ENCODE results near the gene SASH1. TPM values are rescaled to one million over a fixed set of nuclear protein-coding genes. Genes with fewer than 3 reads are reported as not detected.

The SASH1 gene
- total RNA-seq, 1 experiment from 2014 or later = 33.2 TPM

GRCh38 chr6:148324297-148324985 lies 18.2 kb upstream of the SASH1 start:
- Histone ChIP-seq H3K4me1 (ENCODE audit: insufficient read depth, low read length) (no peaks in the 10 kb centered on the region), H2AFZ (ENCODE audit: low read length) (no peak overlapping the region), H4K8ac (replicated peaks; ENCODE audit: insufficient read length, low read depth, low read length) (no peak overlapping the region), H3K79me2 (ENCODE audit: insufficient read depth, low read length) (no peaks in the 10 kb centered on the region), H4K91ac (ENCODE audit: insufficient read length, low read depth, low read length) (no peak overlapping the region), H3K56ac (ENCODE audit: insufficient read length, low read depth, low read length) (no peak overlapping the region), H3K4me2 (ENCODE audit: insufficient read depth, insufficient read length, low read length) (no peak overlapping the region), H3K79me1 (ENCODE audit: insufficient read depth, low read depth, low read length, poor library complexity, severe bottlenecking) (no peaks in the 10 kb centered on the region), H3K18ac (ENCODE audit: insufficient read length, low read depth, low read length) (no peak overlapping the region), H3K27me3 (ENCODE audit: insufficient read depth, low read length) (no peaks in the 10 kb centered on the region), H3K9ac (ENCODE audit: extremely low read depth, insufficient read length, low read length) (no peak overlapping the region), H4K20me1 (ENCODE audit: control insufficient read depth, insufficient read depth, insufficient read length) (no peaks in the 10 kb centered on the region), H3K23ac (ENCODE audit: insufficient read length, low read depth, low read length) (no peak overlapping the region), H2BK20ac (ENCODE audit: low read depth, low read length, poor library complexity, severe bottlenecking) (no peak overlapping the region), H3K14ac (ENCODE audit: insufficient read depth, low read length) (no peak overlapping the region), H3T11ph (ENCODE audit: low read length) (no peak overlapping the region), H3K27ac (ENCODE audit: insufficient read length, low read depth, low read length) (no peak overlapping the region), H3K4ac (ENCODE audit: low read depth, low read length) (no peak overlapping the region), H2BK12ac (ENCODE audit: insufficient read length, low read depth, low read length) (no peak overlapping the region), H2BK120ac (ENCODE audit: low read depth, low read length, poor library complexity, severe bottlenecking) (no peak overlapping the region), H2AK5ac (ENCODE audit: insufficient read length, low read length) (no peak overlapping the region), H2BK5ac (ENCODE audit: insufficient read length, low read length) (no peak overlapping the region), H2BK15ac (ENCODE audit: low read depth, low read length) (no peak overlapping the region), H3K9me3 (ENCODE audit: control insufficient read depth, low read depth, low read length) (no peaks in the 10 kb centered on the region), H4K5ac (ENCODE audit: insufficient read length, low read depth, low read length) (no peak overlapping the region), H3K23me2 (ENCODE audit: insufficient read length, low read depth, low read length, poor library complexity, severe bottlenecking) (no peaks in the 10 kb centered on the region)
- 0 out of 4 replicates have a peak, but pooled peaks cover 0 to 4% of the 10 kb centered on the region in 2 experiments for H3K4me1 Mint-ChIP-seq
- TF ChIP-seq, protein P1, sequence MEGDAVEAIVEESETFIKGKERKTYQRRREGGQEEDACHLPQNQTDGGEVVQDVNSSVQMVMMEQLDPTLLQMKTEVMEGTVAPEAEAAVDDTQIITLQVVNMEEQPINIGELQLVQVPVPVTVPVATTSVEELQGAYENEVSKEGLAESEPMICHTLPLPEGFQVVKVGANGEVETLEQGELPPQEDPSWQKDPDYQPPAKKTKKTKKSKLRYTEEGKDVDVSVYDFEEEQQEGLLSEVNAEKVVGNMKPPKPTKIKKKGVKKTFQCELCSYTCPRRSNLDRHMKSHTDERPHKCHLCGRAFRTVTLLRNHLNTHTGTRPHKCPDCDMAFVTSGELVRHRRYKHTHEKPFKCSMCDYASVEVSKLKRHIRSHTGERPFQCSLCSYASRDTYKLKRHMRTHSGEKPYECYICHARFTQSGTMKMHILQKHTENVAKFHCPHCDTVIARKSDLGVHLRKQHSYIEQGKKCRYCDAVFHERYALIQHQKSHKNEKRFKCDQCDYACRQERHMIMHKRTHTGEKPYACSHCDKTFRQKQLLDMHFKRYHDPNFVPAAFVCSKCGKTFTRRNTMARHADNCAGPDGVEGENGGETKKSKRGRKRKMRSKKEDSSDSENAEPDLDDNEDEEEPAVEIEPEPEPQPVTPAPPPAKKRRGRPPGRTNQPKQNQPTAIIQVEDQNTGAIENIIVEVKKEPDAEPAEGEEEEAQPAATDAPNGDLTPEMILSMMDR (conservative IDR thresholded peaks at IDR 0.05) = no peak
- H3K27me3 Mint-ChIP-seq (ENCODE audit: low read depth) = no peaks in the 10 kb centered on the region
- DNase-seq = no peak
- no CpG with 5 or more reads among the region's 4 CpGs for WGBS (ENCODE audit: extremely low coverage, insufficient read length, low lambda C conversion rate)
- H3K36me3 Mint-ChIP-seq (ENCODE audit: insufficient read depth in 1 of 3, low read depth in 3 of 3) = no peaks in the 10 kb centered on the region
- no peaks in the 10 kb centered on the region; a peak in 1 of 5 replicates for H3K9me3 Mint-ChIP-seq
- H3K4me3 Mint-ChIP-seq = no peak overlapping the region
- no peak overlapping the region for H3K27ac Mint-ChIP-seq
